ENCODE results near the gene MFF. TPM values are rescaled to one million over a fixed set of nuclear protein-coding genes. Genes with fewer than 3 reads are reported as not detected.
A peak's percentile ranks its signal among the peaks of the same experiment; 100 is the strongest.

The MFF gene
- total RNA-seq, 1 donor from 2014 or later: 65.9 TPM

DNA sequence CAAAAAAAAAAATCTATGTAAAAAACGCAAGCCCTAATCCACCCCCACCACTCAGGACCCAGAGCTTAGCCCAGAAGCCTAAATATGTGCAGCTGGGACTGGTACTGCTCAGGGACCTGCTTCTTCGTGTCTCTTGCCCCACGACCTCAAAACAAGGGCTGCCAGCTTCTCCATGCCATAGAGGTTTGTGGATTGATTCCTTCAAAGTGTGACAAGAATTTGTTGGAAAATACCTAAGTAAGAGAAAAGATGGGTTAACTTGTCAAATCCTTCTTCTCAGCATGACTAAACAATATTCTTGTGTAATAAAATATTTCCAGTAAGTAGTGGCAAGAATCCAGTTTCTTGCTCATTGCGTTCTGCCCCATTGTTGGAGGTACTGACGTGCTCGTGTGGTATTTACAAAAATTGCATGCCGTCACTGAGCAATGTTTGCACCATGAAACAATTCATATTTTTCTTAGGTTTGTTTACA lies 63.5 kb downstream of the MFF start:
- peak in 1 of 2 donors; percentile 15 for DNase-seq (ENCODE audit: low spot score in 2 of 2)
- Histone ChIP-seq H3K27me3 (no peaks in the 10 kb centered on the region), H3K36me3 (no peaks in the 10 kb centered on the region), H3K4me1 (no peaks in the 10 kb centered on the region), H3K4me3 (no peak overlapping the region), H3K27ac (no peak overlapping the region), H3K9me3 (no peaks in the 10 kb centered on the region)
- TF ChIP-seq, protein P1, sequence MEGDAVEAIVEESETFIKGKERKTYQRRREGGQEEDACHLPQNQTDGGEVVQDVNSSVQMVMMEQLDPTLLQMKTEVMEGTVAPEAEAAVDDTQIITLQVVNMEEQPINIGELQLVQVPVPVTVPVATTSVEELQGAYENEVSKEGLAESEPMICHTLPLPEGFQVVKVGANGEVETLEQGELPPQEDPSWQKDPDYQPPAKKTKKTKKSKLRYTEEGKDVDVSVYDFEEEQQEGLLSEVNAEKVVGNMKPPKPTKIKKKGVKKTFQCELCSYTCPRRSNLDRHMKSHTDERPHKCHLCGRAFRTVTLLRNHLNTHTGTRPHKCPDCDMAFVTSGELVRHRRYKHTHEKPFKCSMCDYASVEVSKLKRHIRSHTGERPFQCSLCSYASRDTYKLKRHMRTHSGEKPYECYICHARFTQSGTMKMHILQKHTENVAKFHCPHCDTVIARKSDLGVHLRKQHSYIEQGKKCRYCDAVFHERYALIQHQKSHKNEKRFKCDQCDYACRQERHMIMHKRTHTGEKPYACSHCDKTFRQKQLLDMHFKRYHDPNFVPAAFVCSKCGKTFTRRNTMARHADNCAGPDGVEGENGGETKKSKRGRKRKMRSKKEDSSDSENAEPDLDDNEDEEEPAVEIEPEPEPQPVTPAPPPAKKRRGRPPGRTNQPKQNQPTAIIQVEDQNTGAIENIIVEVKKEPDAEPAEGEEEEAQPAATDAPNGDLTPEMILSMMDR (IDR thresholded peaks at IDR 0.05): no peak
- intact Hi-C loops (cut with DNase I): no loop called here

DNA sequence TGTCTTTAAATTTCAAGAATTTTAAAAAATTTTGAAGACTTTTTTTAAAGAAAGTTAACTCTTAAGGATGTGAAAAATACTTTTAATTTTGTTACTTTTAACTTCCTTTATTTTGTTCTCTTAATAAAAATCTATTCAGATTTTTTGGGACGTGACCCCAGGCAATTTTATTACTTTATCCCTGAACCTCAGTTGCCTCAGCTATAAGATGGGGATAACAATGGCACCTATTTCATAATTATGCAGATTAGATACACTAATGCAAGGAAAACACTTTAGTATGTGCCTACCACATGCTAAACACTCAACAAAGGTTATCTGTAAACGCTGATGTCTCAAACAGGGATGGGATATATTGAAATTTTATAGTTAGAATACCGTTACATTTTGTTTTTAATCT lies 64.2 kb downstream of the MFF start:
- Histone ChIP-seq H3K36me3 (no peaks in the 10 kb centered on the region), H3K4me1 (no peaks in the 10 kb centered on the region), H3K27ac (no peak overlapping the region), H3K27me3 (no peaks in the 10 kb centered on the region), H3K9me3 (no peaks in the 10 kb centered on the region), H3K4me3 (no peak overlapping the region)
- intact Hi-C loops (cut with DNase I): no loop called here
- TF ChIP-seq, protein P1 (IDR thresholded peaks at IDR 0.05): no peak
- no peak for DNase-seq (ENCODE audit: low spot score in 2 of 2)

DNA sequence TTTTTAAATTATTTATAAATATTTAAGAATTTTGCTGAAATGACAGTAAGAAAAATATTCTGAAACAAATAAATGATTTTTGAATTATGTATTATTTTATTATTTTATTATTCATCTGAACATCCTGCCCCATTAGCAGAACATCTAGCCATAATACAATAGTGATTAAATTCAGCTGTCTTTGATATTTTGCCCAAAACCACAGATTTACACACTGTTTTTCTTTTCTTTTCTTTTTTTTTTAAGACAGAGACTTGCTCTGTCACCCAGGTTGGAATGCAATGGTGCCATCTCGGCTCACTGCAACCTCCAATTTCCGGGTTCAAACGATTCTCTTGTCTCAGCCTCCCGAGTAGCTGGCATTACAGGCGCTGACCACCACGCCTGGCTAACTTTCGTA lies 64.6 kb downstream of the MFF start:
- Histone ChIP-seq H3K27ac (no peak overlapping the region), H3K4me1 (no peaks in the 10 kb centered on the region), H3K4me3 (no peak overlapping the region), H3K36me3 (no peaks in the 10 kb centered on the region), H3K9me3 (no peaks in the 10 kb centered on the region), H3K27me3 (no peaks in the 10 kb centered on the region)
- TF ChIP-seq, protein P1 (IDR thresholded peaks at IDR 0.05): no peak
- intact Hi-C loops (cut with DNase I): no loop called here
- no peak for DNase-seq (ENCODE audit: low spot score in 2 of 2)

DNA sequence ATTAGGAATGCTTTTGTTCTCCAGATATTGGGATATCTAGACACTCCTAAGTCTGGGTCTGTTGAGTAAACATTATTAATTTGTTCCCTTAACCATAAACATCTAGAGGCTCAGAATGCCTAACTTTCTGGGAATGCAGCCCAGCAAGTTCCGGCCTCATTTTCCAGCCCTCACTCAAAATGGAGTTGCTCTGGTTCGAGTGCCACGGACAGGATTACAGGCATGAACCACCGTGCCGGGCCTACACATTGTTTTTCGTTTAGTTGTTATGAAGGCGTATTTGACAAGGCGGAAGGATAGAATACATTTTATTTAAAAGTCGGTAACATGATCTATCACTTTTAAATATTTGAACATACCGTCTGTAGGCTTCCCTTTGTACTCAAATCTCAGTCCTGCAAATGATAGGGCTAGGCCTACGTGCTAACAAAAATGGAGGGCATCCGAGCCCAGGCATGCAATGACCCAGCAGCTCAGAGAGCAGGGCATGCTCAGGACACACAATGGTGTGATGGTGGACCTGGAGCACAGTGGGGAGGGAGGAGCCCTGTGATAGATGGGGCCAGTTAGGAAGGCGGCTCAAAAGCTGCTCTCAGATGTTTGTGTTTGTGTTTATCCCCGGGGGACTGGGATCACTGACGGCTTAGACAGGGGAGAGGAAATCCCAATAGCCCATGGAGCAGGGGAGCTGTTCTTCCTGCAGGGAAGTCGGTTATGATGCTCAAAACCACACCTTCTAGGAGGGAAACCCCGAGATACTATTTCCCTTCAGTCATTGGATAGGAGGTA lies 65.6 kb downstream of the MFF start:
- TF ChIP-seq, protein P1 (IDR thresholded peaks at IDR 0.05): no peak
- Histone ChIP-seq H3K36me3 (no peaks in the 10 kb centered on the region), H3K27me3 (no peaks in the 10 kb centered on the region), H3K9me3 (no peaks in the 10 kb centered on the region), H3K4me1 (no peaks in the 10 kb centered on the region), H3K4me3 (no peak overlapping the region), H3K27ac (no peak overlapping the region)
- peak in 1 of 2 donors; percentile 39 for DNase-seq (ENCODE audit: low spot score in 2 of 2)
- intact Hi-C loops (cut with DNase I): no loop called here

DNA sequence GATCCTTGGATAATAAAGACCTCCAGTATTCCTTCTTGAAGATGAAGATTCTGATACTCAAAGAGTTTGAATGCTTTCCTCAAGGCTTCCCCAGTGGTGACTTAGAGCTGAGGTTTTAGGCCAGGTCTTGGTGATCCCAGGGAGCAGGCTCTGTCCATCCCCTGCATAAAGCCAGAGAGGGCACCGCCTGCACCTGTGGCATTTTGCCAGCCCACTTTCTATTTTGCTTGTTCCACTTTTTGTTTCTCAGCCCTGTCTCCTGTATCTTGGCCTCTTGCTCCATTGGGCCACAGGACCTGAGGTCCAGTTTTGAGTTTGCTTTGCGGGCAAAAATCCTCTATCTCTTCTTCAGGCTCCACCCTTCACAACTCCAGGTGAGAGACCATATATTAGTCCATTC lies 69.3 kb downstream of the MFF start:
- TF ChIP-seq, protein P1 (IDR thresholded peaks at IDR 0.05): no peak
- Histone ChIP-seq H3K36me3 (no peaks in the 10 kb centered on the region), H3K4me1 (no peaks in the 10 kb centered on the region), H3K27ac (no peak overlapping the region), H3K4me3 (no peak overlapping the region), H3K9me3 (no peaks in the 10 kb centered on the region), H3K27me3 (no peaks in the 10 kb centered on the region)
- intact Hi-C loops (cut with DNase I): no loop called here
- peak in 1 of 2 donors; percentile 47 for DNase-seq (ENCODE audit: low spot score in 2 of 2)

All from ascending aorta (tissue), 2 donors.